H9 (cell line): Measurements from ENCODE around the gene DTD1. TPM values are rescaled to one million over a fixed set of nuclear protein-coding genes. Genes with fewer than 3 reads are reported as not detected.
A peak's percentile ranks its signal among the peaks of the same experiment; 100 is the strongest.

Source experiments
- DNase-seq: peaks from one replicate; pipeline ENCODE4 v3.0.0-alpha.2; 2017
- H2AFZ ChIP-seq: one replicate; pipeline ENCODE4 v1.6.1; 2013; ENCODE audit warnings: mild to moderate bottlenecking, low read length, control low read depth, moderate library complexity
- H2AK5ac ChIP-seq: 2 replicates; pipeline ENCODE4 v1.6.1; 2013; ENCODE audit warnings: low read length, control low read depth, mixed read lengths; ENCODE audit not compliant: insufficient read length
- H2BK120ac ChIP-seq: one replicate; pipeline ENCODE4 v1.6.1; 2013; ENCODE audit warnings: low read depth, mild to moderate bottlenecking, low read length, control low read depth, inconsistent platforms; ENCODE audit not compliant: poor library complexity, severe bottlenecking
- H2BK12ac ChIP-seq: 2 replicates; pipeline ENCODE4 v1.6.1; 2013; ENCODE audit warnings: low read length, control low read depth, mixed read lengths, low read depth; ENCODE audit not compliant: insufficient read length
- H2BK15ac ChIP-seq: 2 replicates; pipeline ENCODE4 v1.6.1; 2013; ENCODE audit warnings: low read depth, low read length, control low read depth
- H2BK20ac ChIP-seq: one replicate; pipeline ENCODE4 v1.6.1; 2013; ENCODE audit warnings: low read depth, mild to moderate bottlenecking, low read length, control low read depth, inconsistent platforms; ENCODE audit not compliant: poor library complexity, severe bottlenecking
- H2BK5ac ChIP-seq: 2 replicates; pipeline ENCODE4 v1.6.1; 2013; ENCODE audit warnings: low read length, control low read depth, mixed read lengths; ENCODE audit not compliant: insufficient read length
- H3K14ac ChIP-seq: 2 replicates; pipeline ENCODE4 v1.6.1; 2013; ENCODE audit warnings: low read length, control low read depth; ENCODE audit not compliant: insufficient read depth
- H3K18ac ChIP-seq: 2 replicates; pipeline ENCODE4 v1.6.1; 2013; ENCODE audit warnings: low read depth, mild to moderate bottlenecking, mixed read lengths, low read length, control low read depth; ENCODE audit not compliant: insufficient read length
- H3K23ac ChIP-seq: 2 replicates; pipeline ENCODE4 v1.6.1; 2013; ENCODE audit warnings: low read length, control low read depth, mixed read lengths, low read depth; ENCODE audit not compliant: insufficient read length
- H3K23me2 ChIP-seq: 2 replicates; pipeline ENCODE4 v1.6.1; 2013; ENCODE audit warnings: low read depth, mild to moderate bottlenecking, mixed read lengths, low read length, control low read depth; ENCODE audit not compliant: insufficient read length, poor library complexity, severe bottlenecking
- H3K27ac ChIP-seq: 2 replicates; pipeline ENCODE4 v1.5.1; 2013; ENCODE audit warnings: low read length, control low read depth, mixed read lengths, low read depth; ENCODE audit not compliant: insufficient read length
- H3K27me3 ChIP-seq: 2 replicates; pipeline ENCODE4 v1.6.1; 2013; ENCODE audit warnings: low read length, control low read depth, inconsistent platforms; ENCODE audit not compliant: insufficient read depth
- H3K4ac ChIP-seq: 2 replicates; pipeline ENCODE4 v1.6.1; 2013; ENCODE audit warnings: low read depth, mild to moderate bottlenecking, control low read depth, inconsistent platforms, low read length, moderate library complexity
- H3K4me1 ChIP-seq: 2 replicates; pipeline ENCODE4 v1.6.1; 2013; ENCODE audit warnings: low read length, control low read depth, inconsistent platforms; ENCODE audit not compliant: insufficient read depth
- H3K4me2 ChIP-seq: 2 replicates; pipeline ENCODE4 v1.6.1; 2013; ENCODE audit warnings: low read length, control low read depth, mixed read lengths; ENCODE audit not compliant: insufficient read length, insufficient read depth
- H3K56ac ChIP-seq: 2 replicates; pipeline ENCODE4 v1.6.1; 2013; ENCODE audit warnings: low read depth, mild to moderate bottlenecking, mixed read lengths, low read length, control low read depth; ENCODE audit not compliant: insufficient read length
- H3K79me1 ChIP-seq: 2 replicates; pipeline ENCODE4 v1.6.1; 2013; ENCODE audit warnings: low read depth, mild to moderate bottlenecking, moderate library complexity, low read length, control low read depth, inconsistent platforms; ENCODE audit not compliant: insufficient read depth, poor library complexity, severe bottlenecking
- H3K79me2 ChIP-seq: 2 replicates; pipeline ENCODE4 v1.6.1; 2013; ENCODE audit warnings: low read length, control low read depth, inconsistent platforms; ENCODE audit not compliant: insufficient read depth
- H3K9ac ChIP-seq: 2 replicates; pipeline ENCODE4 v1.6.1; 2013; ENCODE audit warnings: low read length, control low read depth, mixed read lengths; ENCODE audit not compliant: insufficient read length; ENCODE audit errors: extremely low read depth
- H3K9me3 ChIP-seq: one replicate; pipeline ENCODE4 v1.6.1; 2013; ENCODE audit warnings: low read depth, low read length, inconsistent platforms; ENCODE audit not compliant: control insufficient read depth
- H3T11ph ChIP-seq: one replicate; pipeline ENCODE4 v1.6.1; 2013; ENCODE audit warnings: mild to moderate bottlenecking, low read length, control low read depth, inconsistent platforms
- H4K20me1 ChIP-seq: one replicate; pipeline ENCODE4 v1.6.1; 2013; ENCODE audit not compliant: control insufficient read depth, insufficient read length, insufficient read depth
- H4K5ac ChIP-seq: 2 replicates; pipeline ENCODE4 v1.6.1; 2013; ENCODE audit warnings: low read depth, mild to moderate bottlenecking, mixed read lengths, low read length, control low read depth; ENCODE audit not compliant: insufficient read length
- H4K8ac ChIP-seq: replicated peaks from 2 replicates; pipeline ENCODE4 v1.6.1; 2013; ENCODE audit warnings: low read length, control low read depth, mixed read lengths, low read depth; ENCODE audit not compliant: insufficient read length
- H4K91ac ChIP-seq: 2 replicates; pipeline ENCODE4 v1.6.1; 2013; ENCODE audit warnings: low read depth, mild to moderate bottlenecking, moderate library complexity, mixed read lengths, low read length, control low read depth; ENCODE audit not compliant: insufficient read length
- H3K27ac Mint-ChIP-seq, 3 experiments: 2 replicates in 2 of 3; 3 replicates in 1 of 3; pipeline ENCODE4 v1.8.0; 2020 to 2021; ENCODE audit warnings: mixed read lengths in 3 of 3, mild to moderate bottlenecking in 1 of 3, moderate library complexity in 1 of 3
- H3K27me3 Mint-ChIP-seq: 2 replicates; pipeline ENCODE4 v1.8.0; 2021; ENCODE audit warnings: low read depth, mild to moderate bottlenecking, moderate library complexity, mixed read lengths
- H3K36me3 Mint-ChIP-seq, 3 experiments: 2 replicates in 2 of 3; 3 replicates in 1 of 3; pipeline ENCODE4 v1.8.0; 2020 to 2021; ENCODE audit warnings: low read depth in 3 of 3, mixed read lengths in 3 of 3; ENCODE audit not compliant: insufficient read depth in 1 of 3
- H3K4me1 Mint-ChIP-seq, 2 experiments: 2 replicates each; pipeline ENCODE4 v1.8.0; 2020; ENCODE audit warnings: mixed read lengths in 2 of 2
- H3K4me3 Mint-ChIP-seq, 2 experiments: 2 replicates in 1 of 2; 3 replicates in 1 of 2; pipeline ENCODE4 v1.8.0; 2020 to 2021; ENCODE audit warnings: mild to moderate bottlenecking in 2 of 2, mixed read lengths in 2 of 2, moderate library complexity in 1 of 2
- H3K9me3 Mint-ChIP-seq, 2 experiments: 2 replicates in 1 of 2; 3 replicates in 1 of 2; pipeline ENCODE4 v1.8.0; 2020; ENCODE audit warnings: mild to moderate bottlenecking in 2 of 2, mixed read lengths in 2 of 2, moderate library complexity in 1 of 2
- CTCF ChIP-seq: fragments of 200-600 bp; sonication (generic); conservative IDR thresholded peaks from 3 replicates; pipeline ENCODE4 v1.8.0; 2021; ENCODE audit warnings: antibody characterized with exemption, mild to moderate bottlenecking
- WGBS: extraction: QIAGEN DNeasy Blood & Tissue Kit; methylation state at CpG from one replicate; pipeline ENCODE4 v1.1.7; 2013; ENCODE audit warnings: missing lambda C conversion rate, low lambda C conversion rate, mixed read lengths; ENCODE audit not compliant: insufficient read length; ENCODE audit errors: extremely low coverage; 5-methylcytosine and 5-hydroxymethylcytosine counted together
- total RNA-seq: library from RNA; stranded (reverse); gene quantifications from 2 replicates; pipeline ENCODE4 v1.2.1, GENCODE V29; 2021

Gene DTD1
- total RNA-seq, 1 experiment from 2014 or later, result 62.0 TPM

GRCh38 chr20:18614244-18614643, 26.4 kb downstream of the DTD1 start:
- no CpG with 5 or more reads among the region's 5 CpGs for WGBS

More at GRCh38 chr20:18614244-18614643, 26.4 kb downstream of the DTD1 start:
- no peak for DNase-seq
- Histone ChIP-seq H3K4ac (no peak overlapping the region), H3K79me1 (no peaks in the 10 kb centered on the region), H2BK20ac (no peak overlapping the region), H2BK120ac (no peak overlapping the region), H3K56ac (no peak overlapping the region), H3K18ac (no peak overlapping the region), H3K4me1 (0 out of 2 replicates have a peak, but pooled peaks cover 2% of the 10 kb centered on the region), H2AK5ac (no peak overlapping the region), H3K9ac (no peak overlapping the region), H3T11ph (no peak overlapping the region), H4K91ac (no peak overlapping the region), H2BK15ac (no peak overlapping the region), H3K9me3 (no peaks in the 10 kb centered on the region), H4K8ac (no peak overlapping the region), H3K27me3 (no peaks in the 10 kb centered on the region; the same call in 1 of the 2 replicates), H2BK12ac (no peak overlapping the region), H3K4me2 (no peak overlapping the region), H3K27ac (no peak overlapping the region), H2BK5ac (no peak overlapping the region), H3K23ac (no peak overlapping the region), H3K14ac (no peak overlapping the region), H3K23me2 (no peaks in the 10 kb centered on the region), H3K79me2 (no peaks in the 10 kb centered on the region), H2AFZ (no peak overlapping the region), H4K5ac (no peak overlapping the region), H4K20me1 (no peaks in the 10 kb centered on the region)
- Mint-ChIP-seq H3K4me1 (peaks cover 3 to 10% of the 10 kb centered on the region in 2 experiments), H3K4me3 (no peak overlapping the region), H3K9me3 (no peaks in the 10 kb centered on the region), H3K36me3 (peaks cover 4 to 10% (median 7%) of the 10 kb centered on the region in 3 experiments; a peak in 5 of 7 replicates), H3K27ac (peak overlapping the region in 1 of 3 experiments; percentile 42; a peak in 2 of 7 replicates), H3K27me3 (no peaks in the 10 kb centered on the region; the same call in 1 of the 2 replicates)
- TF ChIP-seq CTCF, result no peak
